HCT116 (cell line): Measurements from ENCODE around the gene ZDHHC3. TPM values are rescaled to one million over a fixed set of nuclear protein-coding genes. Genes with fewer than 3 reads are reported as not detected.

Experiments
- ATAC-seq: fragments of 200-7000 bp; cut with Tn5 transposase; 2 replicates; pipeline ENCODE4 v1.9.1; 2020; ENCODE audit warnings: mild to moderate bottlenecking, moderate library complexity
- BruUV-seq: library from RNA; stranded (reverse); fragments of 400-500 nt; replicated peaks from 2 replicates; lab custom pipeline; 2021; lab: Mats Ljungman, UMichigan
- CTCF ChIA-PET: fragments of 300-600 bp; sonication (Branson Sonifier 250); formaldehyde crosslinking; loops from one replicate; lab custom pipeline; 2021; ENCODE audit warnings: antibody characterized with exemption; lab: Charles Lee
- POLR2A ChIA-PET: fragments of 300-600, 350-600 bp; sonication (Branson Sonifier 250); formaldehyde crosslinking; loops from one replicate; lab custom pipeline; 2021; ENCODE audit warnings: antibody characterized with exemption; lab: Charles Lee
- RAD21 ChIA-PET, 2 experiments: fragments of 300-600 bp; sonication (Branson Sonifier 250); formaldehyde crosslinking; loops; one replicate each; lab custom pipeline; 2023; ENCODE audit warnings: low total read pairs in 2 of 2; ENCODE audit not compliant: uncharacterized antibody in 2 of 2, unreplicated experiment in 2 of 2, low non-redundant PET in 1 of 2; lab: Charles Lee
- DNase-seq: peaks from one replicate; pipeline ENCODE4 v3.0.0-alpha.2; 2010; ENCODE audit warnings: low read depth, low spot score
- H2AFZ ChIP-seq: fragments of 200-600 bp; shearing (Covaris generic), sonication (generic); 2 replicates; pipeline ENCODE4 v1.6.1; 2017; ENCODE audit warnings: low read depth, mixed run types, mixed read lengths, antibody characterized with exemption, low read length; ENCODE audit not compliant: poor library complexity, severe bottlenecking
- H3K27ac ChIP-seq: 2 replicates; pipeline ENCODE4 v1.5.1; 2012; ENCODE audit warnings: low read depth, low read length
- H3K27me3 ChIP-seq: fragments of 200-600 bp; sonication (generic); 2 replicates; pipeline ENCODE4 v1.6.1; 2016; ENCODE audit warnings: mixed run types, low read length, mixed read lengths; ENCODE audit not compliant: insufficient read depth
- H3K36me3 ChIP-seq, 2 experiments: fragments of 200-500 bp in 1 of 2; fragments of 200-600 bp in 1 of 2; sonication (Bioruptor generic) in 1 of 2; sonication (generic) in 1 of 2; 2 replicates each; pipeline versions ENCODE4 v1.5.1 to v1.6.1; 2014 to 2016; ENCODE audit warnings: low read length in 2 of 2, inconsistent platforms in 1 of 2, mixed read lengths in 1 of 2, mixed run types in 1 of 2; ENCODE audit not compliant: insufficient read depth in 2 of 2, control insufficient read depth in 1 of 2
- H3K4me1 ChIP-seq, 2 experiments: fragments of 200-600 bp in 1 of 2; sonication (generic) in 1 of 2; 2 replicates each; pipeline versions ENCODE4 v1.5.1 to v1.6.1; 2012 to 2017; ENCODE audit warnings: low read length in 2 of 2, inconsistent platforms in 1 of 2, mild to moderate bottlenecking in 1 of 2, mixed read lengths in 1 of 2, mixed run types in 1 of 2, moderate library complexity in 1 of 2; ENCODE audit not compliant: insufficient read depth in 2 of 2, control insufficient read depth in 1 of 2
- H3K4me2 ChIP-seq: fragments of 200-600 bp; sonication (generic); 2 replicates; pipeline ENCODE4 v1.6.1; 2017; ENCODE audit warnings: mixed run types, low read length, mixed read lengths
- H3K4me3 ChIP-seq, 2 experiments: fragments of 200-600 bp in 1 of 2; sonication (generic) in 1 of 2; replicated peaks in 1 of 2; 2 replicates each; pipeline ENCODE4 v1.5.1; 2011 to 2016; ENCODE audit warnings: low read length in 2 of 2, control low read depth in 1 of 2, low read depth in 1 of 2, mild to moderate bottlenecking in 1 of 2, mixed read lengths in 1 of 2, mixed run types in 1 of 2
- H3K79me2 ChIP-seq: fragments of 200-600 bp; sonication (generic); 2 replicates; pipeline ENCODE4 v1.6.1; 2017; ENCODE audit warnings: mild to moderate bottlenecking, mixed run types, low read length, moderate library complexity, mixed read lengths; ENCODE audit not compliant: insufficient read depth
- H3K9ac ChIP-seq: fragments of 200-600 bp; sonication (generic); 2 replicates; pipeline ENCODE4 v1.6.1; 2016; ENCODE audit warnings: low read length, mixed read lengths
- H3K9me2 ChIP-seq: fragments of 200-600 bp; sonication (generic), shearing (Covaris generic); 2 replicates; pipeline ENCODE4 v1.6.1; 2017; ENCODE audit warnings: mixed run types, mild to moderate bottlenecking, moderate library complexity; ENCODE audit not compliant: insufficient read depth
- H3K9me3 ChIP-seq, 2 experiments: fragments of 200-500 bp in 1 of 2; fragments of 200-600 bp in 1 of 2; sonication (Bioruptor generic) in 1 of 2; sonication (generic) in 1 of 2; 2 replicates each; pipeline ENCODE4 v1.6.1; 2014 to 2017; ENCODE audit warnings: low read length in 2 of 2, mixed read lengths in 2 of 2, inconsistent platforms in 1 of 2, low read depth in 1 of 2, mild to moderate bottlenecking in 1 of 2, mixed run types in 1 of 2, moderate library complexity in 1 of 2; ENCODE audit not compliant: control insufficient read depth in 1 of 2, insufficient read depth in 1 of 2
- H4K20me1 ChIP-seq: fragments of 200-600 bp; sonication (generic), shearing (Covaris generic); 2 replicates; pipeline ENCODE4 v1.6.1; 2017; ENCODE audit warnings: mixed run types, mild to moderate bottlenecking, moderate library complexity; ENCODE audit not compliant: insufficient read depth
- CBX3 ChIP-seq: IDR thresholded peaks from 2 replicates; pipeline ENCODE4 v1.6.1; 2012; ENCODE audit warnings: low read depth
- EGR1 ChIP-seq: IDR thresholded peaks from 2 replicates; pipeline ENCODE4 v1.6.1; 2012; ENCODE audit warnings: low read depth
- ELF1 ChIP-seq: IDR thresholded peaks from 2 replicates; pipeline ENCODE4 v1.6.1; 2012; ENCODE audit warnings: low read depth, borderline replicate concordance
- EZH2 ChIP-seq: fragments of 200-600 bp; sonication (generic); IDR thresholded peaks from 2 replicates; pipeline ENCODE4 v1.6.1; 2017; ENCODE audit warnings: antibody characterized with exemption, mixed run types
- EZH2phosphoT487 ChIP-seq: fragments of 200-600 bp; IDR thresholded peaks from 2 replicates; pipeline ENCODE4 v1.6.1; 2018; ENCODE audit warnings: antibody characterized with exemption, borderline replicate concordance
- SRF ChIP-seq: IDR thresholded peaks from 2 replicates; pipeline ENCODE4 v1.6.1; 2012; ENCODE audit warnings: low read depth
- TCF7L2 ChIP-seq: IDR thresholded peaks from 2 replicates; pipeline ENCODE4 v1.7.0; 2011; ENCODE audit warnings: borderline replicate concordance, inconsistent platforms; ENCODE audit not compliant: insufficient read depth, insufficient read length; ENCODE audit errors: extremely low read depth
- ZFX ChIP-seq: fragments of 450-650 bp; IDR thresholded peaks from 2 replicates; pipeline ENCODE4 v1.6.1; 2017
- intact Hi-C: fragments of 100-400 bp; cut with micrococcal nuclease; formaldehyde crosslinking; loops from 2 replicates; pipeline ENCODE4 v1.10.0; 2022
- total RNA-seq: library from RNA; stranded (reverse); gene quantifications from one replicate; pipeline ENCODE4 v1.2.1, GENCODE V29; 2021; ENCODE audit not compliant: unreplicated experiment
- TF ChIP-seq, protein P1 (sequence below), 3 experiments: fragments of 200-600 bp in 1 of 3; sonication (generic) in 1 of 3; IDR thresholded peaks in 2 of 3; conservative IDR thresholded peaks in 1 of 3; 2 replicates each; pipeline ENCODE4 v1.5.1; 2012 to 2017; ENCODE audit warnings: low read depth in 2 of 3, low read length in 2 of 3, antibody characterized with exemption in 1 of 3, borderline replicate concordance in 1 of 3, control low read depth in 1 of 3, mild to moderate bottlenecking in 1 of 3, mixed read lengths in 1 of 3, mixed run types in 1 of 3, moderate library complexity in 1 of 3; ENCODE audit not compliant: insufficient read depth in 1 of 3
- TF ChIP-seq, protein P2 (sequence below): IDR thresholded peaks from 2 replicates; pipeline ENCODE4 v1.6.1; 2012
- TF ChIP-seq, protein P3 (sequence below): IDR thresholded peaks from 2 replicates; pipeline ENCODE4 v1.6.1; 2012; ENCODE audit warnings: low read depth

The ZDHHC3 gene
- total RNA-seq, 1 experiment from 2014 or later, result 61.1 TPM

DNA sequence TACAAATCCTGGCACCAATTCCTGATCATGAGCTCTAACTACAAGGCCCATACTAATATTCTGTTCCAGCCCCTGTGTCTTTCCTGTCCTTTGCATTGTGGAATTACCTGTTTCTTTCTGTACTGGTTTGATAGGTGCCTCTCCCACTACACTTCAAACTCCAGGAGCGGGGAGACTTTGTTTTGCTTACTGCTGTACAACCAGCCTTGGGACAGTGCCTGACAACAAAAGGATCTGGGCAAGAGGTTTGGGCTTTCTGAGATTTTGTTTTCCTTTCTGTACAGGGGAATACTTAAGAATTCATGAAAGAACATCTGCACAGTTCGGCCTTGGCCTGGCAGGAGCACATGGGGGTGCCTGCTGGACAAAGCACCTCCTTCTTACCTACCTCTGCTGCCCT lies 45.1 kb downstream of the ZDHHC3 start:
- DNase-seq (no peak), ATAC-seq (no peak)
- Histone ChIP-seq H3K27me3 (no peaks in the 10 kb centered on the region), H3K9me2 (no peaks in the 10 kb centered on the region), H3K4me2 (no peak overlapping the region), H3K4me1 (no peaks in the 10 kb centered on the region), H4K20me1 (no peaks in the 10 kb centered on the region), H3K27ac (no peak overlapping the region), H2AFZ (no peak overlapping the region), H3K4me3 (no peak overlapping the region), H3K79me2 (no peaks in the 10 kb centered on the region), H3K9me3 (no peaks in the 10 kb centered on the region), H3K36me3 (peaks cover 0 to 9% of the 10 kb centered on the region in 2 experiments; a peak in 3 of 4 replicates), H3K9ac (no peak overlapping the region)
- intact Hi-C loops, result no loop called here
- ChIA-PET POLR2A (no interaction called here), RAD21 (no interaction called here), CTCF (no interaction called here)
- no TSS peak for BruUV-seq
- TF ChIP-seq EGR1, result no peak
- no peak for TF ChIP-seq EZH2
- TF ChIP-seq, protein P1, sequence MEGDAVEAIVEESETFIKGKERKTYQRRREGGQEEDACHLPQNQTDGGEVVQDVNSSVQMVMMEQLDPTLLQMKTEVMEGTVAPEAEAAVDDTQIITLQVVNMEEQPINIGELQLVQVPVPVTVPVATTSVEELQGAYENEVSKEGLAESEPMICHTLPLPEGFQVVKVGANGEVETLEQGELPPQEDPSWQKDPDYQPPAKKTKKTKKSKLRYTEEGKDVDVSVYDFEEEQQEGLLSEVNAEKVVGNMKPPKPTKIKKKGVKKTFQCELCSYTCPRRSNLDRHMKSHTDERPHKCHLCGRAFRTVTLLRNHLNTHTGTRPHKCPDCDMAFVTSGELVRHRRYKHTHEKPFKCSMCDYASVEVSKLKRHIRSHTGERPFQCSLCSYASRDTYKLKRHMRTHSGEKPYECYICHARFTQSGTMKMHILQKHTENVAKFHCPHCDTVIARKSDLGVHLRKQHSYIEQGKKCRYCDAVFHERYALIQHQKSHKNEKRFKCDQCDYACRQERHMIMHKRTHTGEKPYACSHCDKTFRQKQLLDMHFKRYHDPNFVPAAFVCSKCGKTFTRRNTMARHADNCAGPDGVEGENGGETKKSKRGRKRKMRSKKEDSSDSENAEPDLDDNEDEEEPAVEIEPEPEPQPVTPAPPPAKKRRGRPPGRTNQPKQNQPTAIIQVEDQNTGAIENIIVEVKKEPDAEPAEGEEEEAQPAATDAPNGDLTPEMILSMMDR (IDR thresholded peaks at IDR 0.05 in 2 of 3, conservative IDR thresholded peaks at IDR 0.05 in 1 of 3; ENCODE audit: borderline replicate concordance in 1 of 3, insufficient read depth in 1 of 3, low read depth in 2 of 3, low read length in 2 of 3), result no peak
- no peak for TF ChIP-seq ZFX
- no peak for TF ChIP-seq TCF7L2
- TF ChIP-seq, protein P2, sequence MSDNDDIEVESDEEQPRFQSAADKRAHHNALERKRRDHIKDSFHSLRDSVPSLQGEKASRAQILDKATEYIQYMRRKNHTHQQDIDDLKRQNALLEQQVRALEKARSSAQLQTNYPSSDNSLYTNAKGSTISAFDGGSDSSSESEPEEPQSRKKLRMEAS, result no peak
- no peak for TF ChIP-seq EZH2phosphoT487
- no peak for TF ChIP-seq SRF

DNA sequence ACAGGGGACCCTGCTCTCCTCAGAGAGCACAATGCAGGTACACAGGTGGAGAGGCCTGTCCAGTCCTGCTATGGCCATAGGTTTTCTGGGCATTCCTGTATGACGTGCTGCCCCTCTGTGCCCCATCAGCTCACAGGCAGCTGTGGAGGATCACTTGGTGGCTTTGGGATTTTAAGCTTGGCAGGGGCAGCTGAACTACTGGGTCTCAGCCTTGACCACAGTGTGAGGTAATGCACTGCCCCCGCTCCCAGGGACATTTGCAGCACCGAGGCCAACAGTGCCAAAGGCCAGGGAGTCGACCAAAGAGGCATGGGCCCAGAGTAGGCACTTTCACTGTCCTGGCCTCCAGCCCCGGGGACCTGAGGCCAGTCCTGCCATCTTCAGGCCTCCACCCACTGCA lies 46.2 kb downstream of the ZDHHC3 start:
- H3K9me2 ChIP-seq, result no peaks in the 10 kb centered on the region
- RAD21 ChIA-PET, result no interaction called here
- no peak overlapping the region for H3K4me2 ChIP-seq
- H3K27ac ChIP-seq, result no peak overlapping the region
- no peak overlapping the region for H3K4me3 ChIP-seq
- ATAC-seq (no peak), DNase-seq (no peak)
- H3K9ac ChIP-seq, result no peak overlapping the region
- CTCF ChIA-PET, result no interaction called here
- H3K79me2 ChIP-seq, result no peaks in the 10 kb centered on the region
- no peaks in the 10 kb centered on the region for H3K4me1 ChIP-seq
- H3K27me3 ChIP-seq, result no peaks in the 10 kb centered on the region
- H3K36me3 ChIP-seq, result peaks cover 0 to 9% of the 10 kb centered on the region in 2 experiments; a peak in 3 of 4 replicates
- no peak overlapping the region for H2AFZ ChIP-seq
- BruUV-seq, result no TSS peak
- no peaks in the 10 kb centered on the region for H4K20me1 ChIP-seq
- intact Hi-C loops, result no loop called here
- POLR2A ChIA-PET, result no interaction called here
- H3K9me3 ChIP-seq, result no peaks in the 10 kb centered on the region
- TF ChIP-seq ELF1, result no peak
- TF ChIP-seq CBX3, result no peak
- no peak for TF ChIP-seq SRF
- TF ChIP-seq EZH2, result no peak
- TF ChIP-seq, protein P1 (IDR thresholded peaks at IDR 0.05 in 2 of 3, conservative IDR thresholded peaks at IDR 0.05 in 1 of 3; ENCODE audit: borderline replicate concordance in 1 of 3, insufficient read depth in 1 of 3, low read depth in 2 of 3, low read length in 2 of 3), result no peak
- TF ChIP-seq, protein P3, sequence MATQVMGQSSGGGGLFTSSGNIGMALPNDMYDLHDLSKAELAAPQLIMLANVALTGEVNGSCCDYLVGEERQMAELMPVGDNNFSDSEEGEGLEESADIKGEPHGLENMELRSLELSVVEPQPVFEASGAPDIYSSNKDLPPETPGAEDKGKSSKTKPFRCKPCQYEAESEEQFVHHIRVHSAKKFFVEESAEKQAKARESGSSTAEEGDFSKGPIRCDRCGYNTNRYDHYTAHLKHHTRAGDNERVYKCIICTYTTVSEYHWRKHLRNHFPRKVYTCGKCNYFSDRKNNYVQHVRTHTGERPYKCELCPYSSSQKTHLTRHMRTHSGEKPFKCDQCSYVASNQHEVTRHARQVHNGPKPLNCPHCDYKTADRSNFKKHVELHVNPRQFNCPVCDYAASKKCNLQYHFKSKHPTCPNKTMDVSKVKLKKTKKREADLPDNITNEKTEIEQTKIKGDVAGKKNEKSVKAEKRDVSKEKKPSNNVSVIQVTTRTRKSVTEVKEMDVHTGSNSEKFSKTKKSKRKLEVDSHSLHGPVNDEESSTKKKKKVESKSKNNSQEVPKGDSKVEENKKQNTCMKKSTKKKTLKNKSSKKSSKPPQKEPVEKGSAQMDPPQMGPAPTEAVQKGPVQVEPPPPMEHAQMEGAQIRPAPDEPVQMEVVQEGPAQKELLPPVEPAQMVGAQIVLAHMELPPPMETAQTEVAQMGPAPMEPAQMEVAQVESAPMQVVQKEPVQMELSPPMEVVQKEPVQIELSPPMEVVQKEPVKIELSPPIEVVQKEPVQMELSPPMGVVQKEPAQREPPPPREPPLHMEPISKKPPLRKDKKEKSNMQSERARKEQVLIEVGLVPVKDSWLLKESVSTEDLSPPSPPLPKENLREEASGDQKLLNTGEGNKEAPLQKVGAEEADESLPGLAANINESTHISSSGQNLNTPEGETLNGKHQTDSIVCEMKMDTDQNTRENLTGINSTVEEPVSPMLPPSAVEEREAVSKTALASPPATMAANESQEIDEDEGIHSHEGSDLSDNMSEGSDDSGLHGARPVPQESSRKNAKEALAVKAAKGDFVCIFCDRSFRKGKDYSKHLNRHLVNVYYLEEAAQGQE, result no peak
- TF ChIP-seq, protein P2, result no peak
